Uterus (tissue), 4 donors: Measurements from ENCODE around the gene CCR3. TPM values are rescaled to one million over a fixed set of nuclear protein-coding genes. Genes with fewer than 3 reads are reported as not detected.

ENCODE experiments used
- DNase-seq, 2 donors: peaks; one replicate each; pipeline ENCODE4 v3.0.0-alpha.2; 2019 to 2020
- H3K27ac ChIP-seq, 2 donors: fragments of 200-600 bp; sonication (generic); 1 replicate in 1 of 2; 2 replicates in 1 of 2; pipeline ENCODE4 v1.5.1; 2016 to 2018
- H3K27me3 ChIP-seq, 2 donors: fragments of 200-600 bp; sonication (generic); one replicate each; pipeline ENCODE4 v1.5.1; 2018 to 2019; ENCODE audit warnings: control low read depth in 1 of 2
- H3K36me3 ChIP-seq, 2 donors: fragments of 200-600 bp; sonication (generic); one replicate each; pipeline ENCODE4 v1.5.1; 2019; ENCODE audit warnings: control low read depth in 1 of 2
- H3K4me1 ChIP-seq, 2 donors: fragments of 200-600 bp; sonication (generic); one replicate each; pipeline ENCODE4 v1.5.1; 2018 to 2019; ENCODE audit warnings: control low read depth in 1 of 2
- H3K4me3 ChIP-seq, 2 donors: fragments of 200-600 bp; sonication (generic); 1 replicate in 1 of 2; 2 replicates in 1 of 2; pipeline ENCODE4 v1.5.1; 2018 to 2019; ENCODE audit warnings: mild to moderate bottlenecking in 1 of 2
- H3K9me3 ChIP-seq, 2 donors: fragments of 200-600 bp; sonication (generic); one replicate each; pipeline ENCODE4 v1.5.1; 2019; ENCODE audit warnings: control low read depth in 1 of 2
- POLR2A ChIP-seq, 2 donors: fragments of 450-650 bp; IDR thresholded peaks; one replicate each; pipeline ENCODE4 v1.6.1; 2016; ENCODE audit warnings: antibody characterized with exemption in 2 of 2, mild to moderate bottlenecking in 1 of 2, moderate library complexity in 1 of 2
- intact Hi-C: fragments of 100-400 bp; cut with DNase I; formaldehyde crosslinking; loops from one replicate; pipeline ENCODE4 v1.15.1; 2023; ENCODE audit warnings: low total_unique reads
- total RNA-seq, 4 donors: library from RNA; depleted of rRNA in 3 of 4; stranded (reverse); fragments of >200 nt in 3 of 4; gene quantifications; one replicate each; pipeline versions ENCODE4 v1.1.0 to v1.2.4, GENCODE V29; 2014 to 2023
- TF ChIP-seq, protein P1 (sequence below), 4 experiments: fragments of 200-600 bp in 2 of 4; fragments of 450-650 bp in 2 of 4; sonication (generic) in 2 of 4; IDR thresholded peaks; one replicate each; pipeline ENCODE4 v1.5.1; 2016 to 2019; ENCODE audit warnings: antibody characterized with exemption in 4 of 4, mild to moderate bottlenecking in 2 of 4, moderate library complexity in 1 of 4
- donor health status: DM: yes; HTN: yes; CAD: no.

The CCR3 gene
- total RNA-seq, 4 donors from 2014 or later, result not detected

GRCh38 chr3:46301122-46301835 is 59.0 kb downstream of the CCR3 start:
- H3K27ac ChIP-seq, result no peak overlapping the region
- H3K9me3 ChIP-seq, result no peaks in the 10 kb centered on the region
- H3K4me3 ChIP-seq, result no peak overlapping the region
- H3K4me1 ChIP-seq, result no peaks in the 10 kb centered on the region
- no peak for DNase-seq
- no peaks in the 10 kb centered on the region for H3K36me3 ChIP-seq
- no peak for TF ChIP-seq POLR2A (IDR thresholded peaks at IDR 0.05)
- TF ChIP-seq, protein P1, sequence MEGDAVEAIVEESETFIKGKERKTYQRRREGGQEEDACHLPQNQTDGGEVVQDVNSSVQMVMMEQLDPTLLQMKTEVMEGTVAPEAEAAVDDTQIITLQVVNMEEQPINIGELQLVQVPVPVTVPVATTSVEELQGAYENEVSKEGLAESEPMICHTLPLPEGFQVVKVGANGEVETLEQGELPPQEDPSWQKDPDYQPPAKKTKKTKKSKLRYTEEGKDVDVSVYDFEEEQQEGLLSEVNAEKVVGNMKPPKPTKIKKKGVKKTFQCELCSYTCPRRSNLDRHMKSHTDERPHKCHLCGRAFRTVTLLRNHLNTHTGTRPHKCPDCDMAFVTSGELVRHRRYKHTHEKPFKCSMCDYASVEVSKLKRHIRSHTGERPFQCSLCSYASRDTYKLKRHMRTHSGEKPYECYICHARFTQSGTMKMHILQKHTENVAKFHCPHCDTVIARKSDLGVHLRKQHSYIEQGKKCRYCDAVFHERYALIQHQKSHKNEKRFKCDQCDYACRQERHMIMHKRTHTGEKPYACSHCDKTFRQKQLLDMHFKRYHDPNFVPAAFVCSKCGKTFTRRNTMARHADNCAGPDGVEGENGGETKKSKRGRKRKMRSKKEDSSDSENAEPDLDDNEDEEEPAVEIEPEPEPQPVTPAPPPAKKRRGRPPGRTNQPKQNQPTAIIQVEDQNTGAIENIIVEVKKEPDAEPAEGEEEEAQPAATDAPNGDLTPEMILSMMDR (IDR thresholded peaks at IDR 0.05), result no peak
- intact Hi-C loops, result no loop called here
- H3K27me3 ChIP-seq, result no peaks in the 10 kb centered on the region

GRCh38 chr3:46303240-46303639 is 61.0 kb downstream of the CCR3 start:
- Histone ChIP-seq H3K36me3 (no peaks in the 10 kb centered on the region), H3K4me3 (no peak overlapping the region), H3K4me1 (no peaks in the 10 kb centered on the region), H3K27ac (no peak overlapping the region), H3K27me3 (no peaks in the 10 kb centered on the region), H3K9me3 (no peaks in the 10 kb centered on the region)
- no peak for TF ChIP-seq POLR2A (IDR thresholded peaks at IDR 0.05)
- TF ChIP-seq, protein P1 (IDR thresholded peaks at IDR 0.05), result no peak
- intact Hi-C loops, result no loop called here
- no peak for DNase-seq

DNA sequence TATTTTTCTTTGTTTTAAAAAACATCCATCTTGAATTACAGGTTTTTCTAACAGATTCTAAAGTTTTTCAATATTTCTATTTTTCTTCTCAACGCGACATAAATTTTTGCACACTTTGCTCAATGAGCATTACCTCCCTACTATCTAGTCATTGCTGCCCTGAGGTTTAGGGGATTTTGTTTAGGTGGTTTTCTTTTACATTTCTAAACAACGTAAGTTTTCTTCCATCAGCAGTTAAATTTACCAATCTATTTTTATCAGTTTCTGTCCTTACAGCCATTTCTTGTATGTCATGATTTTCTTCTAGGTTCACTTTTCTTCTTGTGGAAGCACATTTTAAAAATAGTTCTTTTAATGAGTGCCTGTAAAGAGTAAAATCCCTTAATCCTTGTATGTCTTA is 62.5 kb downstream of the CCR3 start:
- DNase-seq, result no peak
- Histone ChIP-seq H3K27ac (no peak overlapping the region), H3K27me3 (no peaks in the 10 kb centered on the region), H3K36me3 (no peaks in the 10 kb centered on the region), H3K4me3 (no peak overlapping the region), H3K4me1 (no peaks in the 10 kb centered on the region), H3K9me3 (no peaks in the 10 kb centered on the region)
- intact Hi-C loops, result no loop called here
- no peak for TF ChIP-seq POLR2A (IDR thresholded peaks at IDR 0.05)
- TF ChIP-seq, protein P1 (IDR thresholded peaks at IDR 0.05), result no peak

GRCh38 chr3:46312991-46313390 is 70.7 kb downstream of the CCR3 start:
- no peaks in the 10 kb centered on the region for H3K9me3 ChIP-seq
- peaks cover 0 to 3% of the 10 kb centered on the region in 2 donors for H3K27me3 ChIP-seq
- TF ChIP-seq, protein P1 (IDR thresholded peaks at IDR 0.05), result no peak
- no peak for TF ChIP-seq POLR2A (IDR thresholded peaks at IDR 0.05)
- H3K4me3 ChIP-seq, result no peak overlapping the region
- no peaks in the 10 kb centered on the region for H3K36me3 ChIP-seq
- no peak for DNase-seq
- intact Hi-C loops, result no loop called here
- H3K27ac ChIP-seq, result no peak overlapping the region
- no peaks in the 10 kb centered on the region for H3K4me1 ChIP-seq

DNA sequence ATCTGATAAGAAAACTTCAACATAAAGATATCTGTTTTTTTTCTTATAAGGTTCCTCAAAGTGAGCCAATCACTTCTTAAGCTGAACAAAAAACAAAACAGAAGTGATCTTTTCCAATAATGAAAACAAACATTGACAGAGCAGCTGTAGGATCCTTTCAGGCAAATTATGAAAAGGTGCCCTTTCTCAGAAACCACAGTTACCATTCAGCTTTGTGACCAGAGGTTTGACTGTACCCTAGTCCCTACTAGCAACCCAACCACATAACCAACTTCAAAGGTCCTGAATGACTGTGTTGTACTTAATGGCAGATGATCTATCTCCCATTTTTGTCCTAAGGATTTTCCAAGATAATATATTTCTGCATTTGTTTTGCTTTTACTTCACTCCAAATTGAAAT is 72.3 kb downstream of the CCR3 start:
- Histone ChIP-seq H3K4me3 (no peak overlapping the region), H3K4me1 (no peaks in the 10 kb centered on the region), H3K27me3 (peaks cover 0 to 3% of the 10 kb centered on the region in 2 donors), H3K36me3 (no peaks in the 10 kb centered on the region), H3K9me3 (no peaks in the 10 kb centered on the region), H3K27ac (no peak overlapping the region)
- intact Hi-C loops, result no loop called here
- no peak for DNase-seq
- TF ChIP-seq, protein P1 (IDR thresholded peaks at IDR 0.05), result no peak
- TF ChIP-seq POLR2A (IDR thresholded peaks at IDR 0.05), result no peak
